HepG2 (cell line): ENCODE measurements around the gene JDP2. TPM values are rescaled to one million over a fixed set of nuclear protein-coding genes. Genes with fewer than 3 reads are reported as not detected.
A peak's percentile ranks its signal among the peaks of the same experiment; 100 is the strongest.

ENCODE experiments used
- ARNT2 ChIP-seq: sonication (generic); formaldehyde crosslinking; IDR thresholded peaks from 2 replicates; pipeline ENCODE4 v1.8.0; 2022; ENCODE audit warnings: mild to moderate bottlenecking, low read depth, missing genetic modification reagents, moderate library complexity
- CREB3 ChIP-seq: sonication (generic); formaldehyde crosslinking; IDR thresholded peaks from 2 replicates; pipeline ENCODE4 v1.5.0; 2020; ENCODE audit warnings: missing genetic modification reagents
- CSRNP2 ChIP-seq: sonication (generic); formaldehyde crosslinking; conservative IDR thresholded peaks from 2 replicates; pipeline ENCODE4 v1.8.0; 2022; ENCODE audit warnings: low read depth, missing genetic modification reagents
- DR1 ChIP-seq: sonication (generic); formaldehyde crosslinking; IDR thresholded peaks from 2 replicates; pipeline ENCODE4 v1.8.0; 2021; ENCODE audit warnings: mild to moderate bottlenecking, missing genetic modification reagents, inconsistent platforms
- FOSL1 ChIP-seq: sonication (generic); formaldehyde crosslinking; IDR thresholded peaks from 2 replicates; pipeline ENCODE4 v1.9.0; 2021; ENCODE audit warnings: missing genetic modification reagents, borderline replicate concordance
- HMGA1 ChIP-seq: sonication (generic); formaldehyde crosslinking; conservative IDR thresholded peaks from 2 replicates; pipeline ENCODE4 v1.4.0; 2020; ENCODE audit warnings: missing genetic modification reagents
- HNRNPLL ChIP-seq: fragments of 200-400 bp; formaldehyde crosslinking; IDR thresholded peaks from 2 replicates; pipeline ENCODE4 v1.6.1; 2017; ENCODE audit warnings: mild to moderate bottlenecking, low read depth, low read length; ENCODE audit not compliant: poor library complexity, severe bottlenecking
- IKZF5 ChIP-seq: IDR thresholded peaks from 2 replicates; pipeline ENCODE4 v1.6.1; 2018; ENCODE audit warnings: missing genetic modification reagents, mild to moderate bottlenecking, missing compliant biosample characterization
- KDM1A ChIP-seq: IDR thresholded peaks from 2 replicates; pipeline ENCODE4 v1.6.1; 2016; ENCODE audit warnings: missing compliant biosample characterization
- MED1 ChIP-seq: sonication (generic); formaldehyde crosslinking; IDR thresholded peaks from 2 replicates; pipeline ENCODE4 v1.4.0; 2020; ENCODE audit warnings: missing genetic modification reagents
- MXD4 ChIP-seq: IDR thresholded peaks from 2 replicates; pipeline ENCODE4 v1.6.1; 2016; ENCODE audit warnings: mild to moderate bottlenecking, missing biosample characterization, missing genetic modification reagents
- MYC ChIP-seq: sonication (generic); formaldehyde crosslinking; IDR thresholded peaks from 2 replicates; pipeline ENCODE4 v1.9.0; 2021; ENCODE audit warnings: missing genetic modification reagents, borderline replicate concordance
- RBFOX2 ChIP-seq: fragments of 200-400 bp; formaldehyde crosslinking; IDR thresholded peaks from 2 replicates; pipeline ENCODE4 v1.6.1; 2017; ENCODE audit warnings: low read depth, mild to moderate bottlenecking, low read length
- RFX5 ChIP-seq: IDR thresholded peaks from 2 replicates; pipeline ENCODE4 v1.6.1; 2011; ENCODE audit warnings: low read depth, low read length, improper control_type of control experiment
- SNAI1 ChIP-seq: sonication (generic); formaldehyde crosslinking; IDR thresholded peaks from 2 replicates; pipeline ENCODE4 v1.5.0; 2020; ENCODE audit warnings: mild to moderate bottlenecking, missing genetic modification reagents, borderline replicate concordance
- SPEN ChIP-seq: sonication (generic); formaldehyde crosslinking; IDR thresholded peaks from 2 replicates; pipeline ENCODE4 v1.5.1; 2020; ENCODE audit warnings: low read depth, mild to moderate bottlenecking, missing genetic modification reagents
- ZFP62 ChIP-seq: sonication (generic); formaldehyde crosslinking; IDR thresholded peaks from 2 replicates; pipeline ENCODE4 v1.4.0; 2020; ENCODE audit warnings: missing genetic modification reagents
- ZKSCAN5 ChIP-seq: sonication (generic); formaldehyde crosslinking; IDR thresholded peaks from 2 replicates; pipeline ENCODE4 v1.5.1; 2020; ENCODE audit warnings: mild to moderate bottlenecking, missing genetic modification reagents
- ZNF124 ChIP-seq: sonication (generic); formaldehyde crosslinking; IDR thresholded peaks from 2 replicates; pipeline ENCODE4 v1.4.0; 2020; ENCODE audit warnings: missing genetic modification reagents
- ZNF160 ChIP-seq: sonication (generic); formaldehyde crosslinking; IDR thresholded peaks from 2 replicates; pipeline ENCODE4 v1.8.0; 2022; ENCODE audit warnings: mild to moderate bottlenecking, inconsistent platforms, missing genetic modification reagents
- ZNF225 ChIP-seq: sonication (generic); formaldehyde crosslinking; IDR thresholded peaks from 2 replicates; pipeline ENCODE4 v1.4.0; 2020; ENCODE audit warnings: mild to moderate bottlenecking, missing genetic modification reagents
- ZNF335 ChIP-seq: sonication (generic); formaldehyde crosslinking; IDR thresholded peaks from 2 replicates; pipeline ENCODE4 v1.4.0; 2020; ENCODE audit warnings: missing genetic modification reagents
- ZNF33A ChIP-seq: sonication (generic); formaldehyde crosslinking; IDR thresholded peaks from 2 replicates; pipeline ENCODE4 v1.5.1; 2020; ENCODE audit warnings: missing genetic modification reagents, mild to moderate bottlenecking, moderate library complexity, borderline replicate concordance
- ZNF484 ChIP-seq: sonication (generic); formaldehyde crosslinking; IDR thresholded peaks from 2 replicates; pipeline ENCODE4 v1.5.1; 2020; ENCODE audit warnings: mild to moderate bottlenecking, low read depth, missing genetic modification reagents, borderline replicate concordance
- ZNF530 ChIP-seq: sonication (generic); formaldehyde crosslinking; IDR thresholded peaks from 2 replicates; pipeline ENCODE4 v1.5.0; 2020; ENCODE audit warnings: low read depth, mild to moderate bottlenecking, missing genetic modification reagents
- ZNF562 ChIP-seq: sonication (generic); formaldehyde crosslinking; IDR thresholded peaks from 2 replicates; pipeline ENCODE4 v1.8.0; 2022; ENCODE audit warnings: missing genetic modification reagents, borderline replicate concordance
- ZNF703 ChIP-seq: sonication (generic); formaldehyde crosslinking; IDR thresholded peaks from 2 replicates; pipeline ENCODE4 v1.5.1; 2020; ENCODE audit warnings: missing genetic modification reagents, mild to moderate bottlenecking, moderate library complexity, borderline replicate concordance
- ZNF775 ChIP-seq: sonication (generic); formaldehyde crosslinking; IDR thresholded peaks from 2 replicates; pipeline ENCODE4 v1.4.0; 2020; ENCODE audit warnings: missing genetic modification reagents, mild to moderate bottlenecking, moderate library complexity, borderline replicate concordance
- polyA plus RNA-seq, 8 experiments: library from polyadenylated mRNA; depleted of rRNA in 3 of 8; stranded (reverse) in 7 of 8; unstranded in 1 of 8; fragments of >200 nt; fragmentation: Illumina TruSeq in 4 of 8; extraction: Trizol in 4 of 8; gene quantifications; 2 replicates each; pipeline versions ENCODE4 v1.2.1 to v1.2.3, GENCODE V29; 2011 to 2016; ENCODE audit warnings: low read depth in 4 of 8, missing spikeins in 1 of 8, mixed read lengths in 1 of 8; ENCODE audit not compliant: insufficient read depth in 1 of 8
- total RNA-seq, 5 experiments: library from RNA; depleted of rRNA; stranded (reverse); fragments of >200 nt; fragmentation: Illumina TruSeq; extraction: Trizol; gene quantifications; 2 replicates each; pipeline ENCODE4 v1.2.3, GENCODE V29; 2016; ENCODE audit warnings: low read depth in 1 of 5

JDP2 gene
- total and polyA plus RNA-seq, 2 of the 13 experiments (the other 11 are each of a cell fraction or from before 2014, with no cell fraction given), result 8.0 to 8.9 TPM

GRCh38 chr14:75452900-75453816 lies 25.3 kb downstream of the JDP2 start (continued):
- TF ChIP-seq IKZF5 (CRISPR knock-in tag), result 0 out of 2 replicates have a peak, but pooled peaks have one; percentile 51
- no peak for TF ChIP-seq ZFP62 (CRISPR knock-in tag)
- TF ChIP-seq ZNF124 (CRISPR knock-in tag), result no peak
- no peak for TF ChIP-seq ZNF703 (CRISPR knock-in tag)
- no peak for TF ChIP-seq ZNF225 (CRISPR knock-in tag)
- no peak for TF ChIP-seq RBFOX2
- no peak for TF ChIP-seq DR1
- peak; percentile 50; the same call in 1 of the 2 replicates for TF ChIP-seq SPEN (CRISPR knock-in tag)
- TF ChIP-seq FOSL1 (CRISPR knock-in tag), result no peak
- no peak for TF ChIP-seq ZNF775 (CRISPR knock-in tag)
- no peak for TF ChIP-seq CREB3 (CRISPR knock-in tag)
- no peak for TF ChIP-seq KDM1A (CRISPR knock-in tag)
- TF ChIP-seq MED1 (CRISPR knock-in tag), result peak; percentile 42
- no peak; the same call in 1 of the 2 replicates for TF ChIP-seq MYC
- no peak for TF ChIP-seq SNAI1
- no peak for TF ChIP-seq HNRNPLL
- TF ChIP-seq ZNF160 (CRISPR knock-in tag), result no peak
- TF ChIP-seq ZNF530 (CRISPR knock-in tag), result no peak
- no peak for TF ChIP-seq ZNF33A (CRISPR knock-in tag)
- TF ChIP-seq ZNF335 (CRISPR knock-in tag), result no peak
- TF ChIP-seq MXD4 (CRISPR knock-in tag), result no peak
- no peak for TF ChIP-seq ZNF562
- TF ChIP-seq ARNT2, result no peak
- TF ChIP-seq HMGA1 (CRISPR knock-in tag), result no peak
- TF ChIP-seq ZKSCAN5 (CRISPR knock-in tag), result no peak
- TF ChIP-seq CSRNP2 (CRISPR knock-in tag), result no peak
- no peak for TF ChIP-seq ZNF484 (CRISPR knock-in tag)
- TF ChIP-seq RFX5, result no peak
